Effector memory CD4-positive, alpha-beta T cell (primary cell): Measurements from ENCODE around the gene DAB1.

Experiments
- DNase-seq, 3 donors: peaks; one replicate each; pipeline ENCODE4 v3.0.0-alpha.2; 2020
- H3K27ac ChIP-seq: 2 replicates; pipeline ENCODE4 v1.7.0; 2013; ENCODE audit warnings: mild to moderate bottlenecking, low read length, moderate library complexity; ENCODE audit not compliant: insufficient read depth, poor library complexity, severe bottlenecking
- H3K27me3 ChIP-seq: replicated peaks from 2 replicates; pipeline ENCODE4 v1.7.0; 2013; ENCODE audit warnings: mild to moderate bottlenecking, low read length; ENCODE audit not compliant: insufficient read depth, control insufficient read depth, poor library complexity, severe bottlenecking
- H3K36me3 ChIP-seq: 2 replicates; pipeline ENCODE4 v1.7.0; 2013; ENCODE audit warnings: mild to moderate bottlenecking, low read length, moderate library complexity; ENCODE audit not compliant: control insufficient read depth, insufficient read depth
- H3K4me1 ChIP-seq: 2 replicates; pipeline ENCODE4 v1.7.0; 2013; ENCODE audit warnings: low read length, mild to moderate bottlenecking; ENCODE audit not compliant: control insufficient read depth, insufficient read depth, poor library complexity, severe bottlenecking
- H3K4me3 ChIP-seq: 2 replicates; pipeline ENCODE4 v1.7.0; 2013; ENCODE audit warnings: low read length, low read depth, mild to moderate bottlenecking; ENCODE audit not compliant: insufficient read depth, poor library complexity, severe bottlenecking
- H3K9me3 ChIP-seq: 2 replicates; pipeline ENCODE4 v1.7.0; 2013; ENCODE audit warnings: mild to moderate bottlenecking, low read length, moderate library complexity; ENCODE audit not compliant: control insufficient read depth

Gene DAB1

GRCh38 chr1:56973923-56974742, 449.7 kb downstream of the DAB1 start:
- Histone ChIP-seq H3K4me1 (no peaks in the 10 kb centered on the region), H3K27ac (no peak overlapping the region), H3K36me3 (no peaks in the 10 kb centered on the region), H3K27me3 (no peaks in the 10 kb centered on the region), H3K4me3 (no peak overlapping the region), H3K9me3 (no peaks in the 10 kb centered on the region)
- no peak for DNase-seq

DNA sequence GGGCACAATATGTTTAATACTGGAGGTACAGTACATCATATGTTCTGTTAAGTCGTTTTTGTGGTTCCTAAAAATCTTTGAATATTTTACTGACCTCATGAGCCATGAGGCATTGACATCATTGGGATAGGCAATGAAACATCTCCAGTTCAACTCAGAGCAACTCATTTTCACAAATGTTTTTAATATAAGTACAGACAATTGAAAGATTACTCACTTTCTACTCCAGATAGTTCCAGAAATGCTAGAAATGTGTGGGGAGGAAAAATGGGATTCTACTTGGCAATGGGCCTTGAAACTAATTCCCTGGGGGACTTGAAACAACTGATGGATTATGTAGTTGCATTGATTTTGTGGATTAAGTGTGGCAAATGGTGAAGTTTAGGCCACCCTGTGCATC, 450.9 kb downstream of the DAB1 start:
- Histone ChIP-seq H3K4me3 (no peak overlapping the region), H3K27me3 (no peaks in the 10 kb centered on the region), H3K36me3 (no peaks in the 10 kb centered on the region), H3K27ac (no peak overlapping the region), H3K9me3 (no peaks in the 10 kb centered on the region), H3K4me1 (no peaks in the 10 kb centered on the region)
- no peak for DNase-seq

DNA sequence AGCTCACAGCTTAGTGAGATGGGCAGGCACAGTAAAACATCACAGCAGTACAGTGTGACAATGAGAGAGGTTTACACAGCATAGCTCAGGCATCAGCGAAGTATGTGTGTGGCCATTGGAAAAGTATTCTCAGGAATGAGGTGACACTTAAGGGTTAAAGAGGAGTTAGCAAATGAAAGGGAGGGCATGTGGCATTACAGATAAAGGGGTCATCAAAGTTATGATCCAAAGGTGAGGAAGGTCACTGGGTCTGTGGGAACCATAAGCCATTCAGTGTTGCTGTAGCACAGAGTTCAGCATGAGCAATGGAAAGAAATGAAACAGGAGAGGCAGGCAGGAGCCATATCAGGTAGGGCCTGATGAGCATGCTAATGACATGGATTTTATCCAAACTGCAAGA, 453.6 kb downstream of the DAB1 start:
- no peak for DNase-seq
- no peak overlapping the region for H3K4me3 ChIP-seq
- no peak overlapping the region for H3K27ac ChIP-seq
- H3K4me1 ChIP-seq, result no peaks in the 10 kb centered on the region
- H3K36me3 ChIP-seq, result no peaks in the 10 kb centered on the region
- no peaks in the 10 kb centered on the region for H3K27me3 ChIP-seq
- no peaks in the 10 kb centered on the region for H3K9me3 ChIP-seq

DNA sequence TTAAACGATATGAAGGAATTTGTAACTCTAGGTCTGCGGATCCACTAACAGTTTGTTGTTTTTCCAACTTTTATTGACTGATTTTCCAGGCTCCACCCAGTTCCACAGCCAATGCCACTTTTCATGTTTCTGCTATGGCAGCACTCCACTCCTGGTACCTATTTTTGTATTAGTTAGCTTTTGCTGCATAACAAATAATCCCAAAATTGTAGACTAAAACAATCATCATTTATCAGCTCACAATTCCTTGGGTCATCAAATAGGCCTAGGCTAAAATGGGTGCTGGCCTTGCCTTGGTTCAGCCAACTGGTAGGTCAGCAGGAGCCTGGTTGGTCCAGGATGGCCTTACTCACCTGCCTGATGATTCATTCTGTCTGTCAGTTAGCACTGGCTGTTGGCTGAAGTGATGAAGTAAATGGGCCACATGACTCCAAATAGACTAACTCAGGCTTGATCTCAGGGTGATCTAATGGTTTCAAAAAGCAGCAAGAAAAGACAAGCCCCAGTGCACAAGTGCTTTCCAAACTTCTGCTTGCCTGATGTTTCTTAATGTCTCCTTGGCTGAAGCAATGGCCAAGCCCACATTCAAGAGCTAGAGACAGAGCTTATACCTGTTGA, 454.9 kb downstream of the DAB1 start:
- Histone ChIP-seq H3K4me3 (no peak overlapping the region), H3K27me3 (no peaks in the 10 kb centered on the region), H3K9me3 (no peaks in the 10 kb centered on the region), H3K4me1 (no peaks in the 10 kb centered on the region), H3K36me3 (no peaks in the 10 kb centered on the region), H3K27ac (no peak overlapping the region)
- no peak for DNase-seq

GRCh38 chr1:56967900-56968832, 455.7 kb downstream of the DAB1 start:
- no peak for DNase-seq
- no peak overlapping the region for H3K27ac ChIP-seq
- no peak overlapping the region for H3K4me3 ChIP-seq
- no peaks in the 10 kb centered on the region for H3K36me3 ChIP-seq
- H3K9me3 ChIP-seq, result no peaks in the 10 kb centered on the region
- H3K27me3 ChIP-seq, result no peaks in the 10 kb centered on the region
- no peaks in the 10 kb centered on the region for H3K4me1 ChIP-seq

GRCh38 chr1:56967355-56967754, 456.5 kb downstream of the DAB1 start:
- Histone ChIP-seq H3K9me3 (no peaks in the 10 kb centered on the region), H3K27me3 (no peaks in the 10 kb centered on the region)
- DNase-seq, result no peak

DNA sequence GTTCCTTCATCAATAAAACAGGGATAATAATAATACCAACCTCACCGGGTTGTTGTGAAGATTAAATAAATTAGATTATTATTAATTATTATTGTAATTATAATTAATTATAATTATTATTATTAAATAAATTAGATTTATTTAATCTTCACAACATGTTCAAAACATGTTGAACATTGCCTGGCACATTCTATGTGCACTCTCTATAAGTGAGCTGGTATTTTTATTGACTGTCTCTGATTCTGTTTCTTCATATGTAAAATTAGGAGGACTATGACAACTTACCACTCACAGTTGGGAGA, 457.2 kb downstream of the DAB1 start:
- Histone ChIP-seq H3K9me3 (no peaks in the 10 kb centered on the region), H3K36me3 (no peaks in the 10 kb centered on the region), H3K27ac (no peak overlapping the region), H3K4me3 (no peak overlapping the region), H3K4me1 (no peaks in the 10 kb centered on the region), H3K27me3 (no peaks in the 10 kb centered on the region)
- no peak for DNase-seq

More at GRCh38 chr1:56967355-56967754, 456.5 kb downstream of the DAB1 start:
- no peak overlapping the region for H3K4me3 ChIP-seq
- H3K4me1 ChIP-seq, result no peaks in the 10 kb centered on the region
- no peaks in the 10 kb centered on the region for H3K36me3 ChIP-seq
- H3K27ac ChIP-seq, result no peak overlapping the region

GRCh38 chr1:56965916-56966697, 457.8 kb downstream of the DAB1 start, which contains the start of gene C8B:
Gene C8B (minus strand): TSS chr1:56966015. CDS start chr1:56965948, 67 bp downstream.
- no peaks in the 10 kb centered on the region for H3K36me3 ChIP-seq
- no peaks in the 10 kb centered on the region for H3K4me1 ChIP-seq
- DNase-seq, result no peak
- H3K9me3 ChIP-seq, result no peaks in the 10 kb centered on the region
- no peak within 1 kb of the TSS for H3K27ac ChIP-seq
- H3K27me3 ChIP-seq, result no peaks in the 10 kb centered on the region
- no peak within 1 kb of the TSS for H3K4me3 ChIP-seq

DNA sequence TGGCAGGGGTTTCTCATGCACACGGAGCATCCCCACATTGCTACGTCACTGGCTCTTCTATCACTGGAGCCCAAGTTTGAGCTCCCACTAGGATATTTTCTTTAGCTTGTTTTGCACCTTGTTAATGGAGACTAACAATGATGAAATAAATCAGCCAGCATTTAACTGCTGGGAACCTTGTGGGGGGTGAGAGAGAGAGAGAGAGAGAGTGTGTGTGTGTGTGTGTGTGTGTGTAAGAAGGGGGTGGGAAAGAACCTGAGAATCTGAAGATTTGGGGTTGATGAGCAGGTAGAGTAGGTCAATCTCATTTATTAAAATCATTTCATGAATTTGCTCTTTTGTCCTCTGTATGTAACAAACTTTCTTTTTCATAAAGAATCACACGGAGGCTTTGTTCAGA, 458.7 kb downstream of the DAB1 start:
- Histone ChIP-seq H3K27me3 (no peaks in the 10 kb centered on the region), H3K36me3 (no peaks in the 10 kb centered on the region), H3K27ac (no peak overlapping the region), H3K9me3 (no peaks in the 10 kb centered on the region), H3K4me3 (no peak overlapping the region), H3K4me1 (no peaks in the 10 kb centered on the region)
- no peak for DNase-seq
